GM18861 (cell line): ENCODE data around the gene TLE2.
A peak's percentile ranks its signal among the peaks of the same experiment; 100 is the strongest.
"Not testable (repeated sequence)": the region's sequence is repeated elsewhere in the genome, so short reads cannot be mapped to it uniquely, and the experiment has no call there.

Experiments
- ATAC-seq: cut with Tn5 transposase; IDR thresholded peaks from one replicate; pipeline ENCODE4 v1.9.1; 2021; ENCODE audit not compliant: unreplicated experiment

The TLE2 gene

DNA sequence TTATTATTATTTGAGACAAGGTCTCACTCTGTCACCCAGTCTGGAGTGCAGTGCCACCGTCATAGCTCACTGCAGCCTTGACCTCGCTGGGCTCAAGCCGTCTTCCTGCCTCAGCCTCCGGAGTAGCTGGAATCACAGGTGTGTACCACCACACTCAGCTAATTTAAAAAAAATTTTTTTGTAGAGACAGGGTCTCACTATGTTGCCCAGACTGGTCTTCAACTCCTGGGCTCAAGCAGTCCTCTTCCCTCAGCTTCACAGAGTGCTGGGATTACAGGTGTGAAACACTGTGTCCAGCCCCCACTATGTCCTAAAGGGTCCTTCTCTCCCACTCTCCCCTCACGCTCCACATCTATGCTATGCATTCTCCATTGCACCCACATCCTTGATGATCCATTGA lies 9.1 kb upstream of the TLE2 start:
- ATAC-seq, result no peak

- ATAC-seq, result not testable (repeated sequence)
These were observed 8.0 kb upstream of the TLE2 start for GRCh38 chr19:3036977-3037544.

DNA sequence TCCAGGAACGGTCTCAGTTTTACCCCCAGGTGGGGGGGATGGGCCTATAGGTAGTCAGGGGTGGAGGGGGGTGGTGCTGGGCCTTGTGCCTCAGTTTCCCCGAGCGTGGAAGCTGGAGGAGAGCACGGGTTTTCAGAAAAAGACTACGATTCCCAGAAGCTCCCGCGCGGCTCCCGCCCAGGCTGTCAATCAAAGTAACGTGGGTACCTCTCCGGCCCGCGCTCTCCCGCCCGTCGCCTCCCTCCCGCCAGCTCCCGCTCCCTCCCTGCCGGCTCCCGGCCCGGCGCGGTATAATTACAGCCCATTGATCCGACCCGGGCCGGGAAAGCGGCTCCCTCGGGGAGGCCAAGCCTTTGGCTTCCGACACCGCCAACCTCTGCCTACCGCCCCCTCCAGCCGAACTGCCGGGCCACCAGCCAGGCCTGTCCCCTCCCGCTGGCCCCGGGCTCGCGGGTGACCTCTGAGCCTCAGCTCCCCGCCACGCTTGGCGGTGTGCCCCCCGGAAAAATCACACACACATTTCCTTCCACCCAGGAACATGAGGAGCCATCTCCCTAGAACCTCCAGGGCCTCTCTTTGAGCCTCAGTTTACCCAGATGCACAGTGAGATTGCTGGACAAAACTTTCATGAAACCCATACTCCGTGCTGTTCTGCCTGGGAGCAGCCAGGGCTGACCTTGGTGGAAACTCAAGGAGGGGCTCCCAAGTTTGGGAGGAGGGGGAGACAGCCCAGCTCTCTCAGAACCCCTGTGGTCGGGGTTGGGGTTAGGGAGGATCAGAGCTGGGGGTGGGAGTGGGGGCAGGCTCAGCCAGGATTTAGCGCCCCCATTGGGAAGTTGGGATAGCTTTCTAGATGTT lies 7.3 kb upstream of the TLE2 start:
- ATAC-seq, result peak; percentile 35

DNA sequence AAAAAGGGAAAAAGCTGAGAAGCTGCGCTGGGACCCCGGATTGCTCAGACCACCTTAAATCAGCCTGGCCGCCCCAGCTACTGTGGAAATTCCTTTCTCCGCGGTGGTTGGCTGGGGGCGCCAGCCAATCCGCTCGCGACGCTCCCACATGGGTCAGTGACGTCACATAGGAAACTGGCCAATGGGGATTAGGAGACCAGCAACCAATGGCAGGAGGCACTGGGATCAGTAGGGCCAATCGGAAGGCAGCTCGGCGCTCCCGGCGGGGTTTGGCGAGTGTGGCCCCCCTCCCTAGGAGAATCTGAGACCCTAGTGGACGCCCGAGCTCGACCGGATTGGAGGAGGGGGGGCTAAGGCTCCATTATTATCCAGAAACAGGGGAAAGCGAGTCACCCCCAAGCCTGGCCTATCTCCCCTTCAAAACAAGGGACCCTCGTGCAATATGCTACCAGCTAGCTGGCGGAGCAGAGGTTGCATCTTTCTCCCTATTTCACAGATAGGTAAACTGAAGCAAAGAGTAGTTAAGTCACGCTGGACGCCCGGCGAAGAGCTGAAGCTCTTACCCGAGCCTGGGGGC lies 6.5 kb upstream of the TLE2 start:
- ATAC-seq, result peak; percentile 77

GRCh38 chr19:3034656-3035541 lies 5.8 kb upstream of the TLE2 start:
- no peak for ATAC-seq

GRCh38 chr19:3034406-3034655 lies 5.3 kb upstream of the TLE2 start:
- ATAC-seq, result no peak

- ATAC-seq, result no peak
These were observed 4.7 kb upstream of the TLE2 start for GRCh38 chr19:3033595-3034405.

DNA sequence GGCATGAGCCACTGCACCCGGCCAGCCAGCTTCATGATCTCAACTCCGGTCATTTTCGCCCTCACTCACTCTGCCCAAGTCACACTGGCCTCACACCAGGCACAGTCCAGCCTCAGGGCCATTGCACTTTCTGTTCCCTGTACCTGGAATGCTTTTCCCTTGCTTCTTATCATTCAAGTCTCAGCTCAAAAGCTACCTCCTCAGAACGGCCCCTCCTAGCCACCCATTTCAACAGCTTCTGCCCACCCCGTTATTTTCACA lies 2.5 kb upstream of the TLE2 start:
- no peak for ATAC-seq

- no peak for ATAC-seq
These were observed 595 bp downstream of the TLE2 start for GRCh38 chr19:3028305-3029064.

GRCh38 chr19:3027981-3028304 lies 1.1 kb downstream of the TLE2 start:
- no peak for ATAC-seq

GRCh38 chr19:3027292-3027691 lies 1.8 kb downstream of the TLE2 start:
- no peak for ATAC-seq

DNA sequence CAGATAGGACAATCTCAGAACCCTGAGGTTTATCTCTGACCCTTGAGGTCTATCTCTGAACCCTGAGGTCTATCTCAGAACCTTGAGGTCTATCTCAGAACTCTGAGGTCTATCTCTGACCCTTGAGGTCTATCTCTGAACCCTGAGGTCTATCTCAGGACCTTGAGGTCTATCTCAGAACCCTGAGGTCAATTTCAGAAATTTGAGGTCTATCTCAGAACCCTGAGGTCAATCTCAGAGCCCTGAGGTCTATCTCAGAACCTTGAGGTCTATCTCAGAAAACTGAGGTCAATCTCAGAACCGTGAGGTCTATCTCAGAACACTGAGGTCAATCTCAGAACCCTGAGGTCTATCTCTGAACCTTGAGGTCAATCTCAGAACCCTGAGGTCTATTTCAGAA lies 2.3 kb downstream of the TLE2 start:
- no peak for ATAC-seq

GRCh38 chr19:3025549-3025886 lies 3.6 kb downstream of the TLE2 start:
- no peak for ATAC-seq

GRCh38 chr19:3024870-3025548 lies 4.1 kb downstream of the TLE2 start:
- no peak for ATAC-seq

DNA sequence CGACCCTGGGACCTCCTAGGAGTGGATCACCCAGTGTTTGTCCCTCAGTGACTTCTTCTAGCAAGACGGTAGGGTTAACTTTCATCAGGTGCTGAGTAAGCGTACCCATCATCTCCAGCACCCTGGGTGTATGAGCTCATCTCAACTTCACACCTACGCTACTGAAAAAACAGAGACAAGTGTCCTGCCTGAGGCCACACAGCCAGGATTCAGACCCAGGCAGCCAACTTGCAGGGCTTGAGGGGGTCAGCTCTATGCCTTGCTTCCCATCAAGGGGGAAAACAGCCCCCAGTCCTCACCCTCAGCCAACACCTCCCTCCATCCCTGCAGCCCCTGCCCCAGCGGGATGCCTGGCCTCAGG lies 4.6 kb downstream of the TLE2 start:
- no peak for ATAC-seq

- no peak for ATAC-seq
These were observed 8.6 kb downstream of the TLE2 start for GRCh38 chr19:3020321-3020960.

GRCh38 chr19:3019211-3019854 lies 9.7 kb downstream of the TLE2 start:
- no peak for ATAC-seq

DNA sequence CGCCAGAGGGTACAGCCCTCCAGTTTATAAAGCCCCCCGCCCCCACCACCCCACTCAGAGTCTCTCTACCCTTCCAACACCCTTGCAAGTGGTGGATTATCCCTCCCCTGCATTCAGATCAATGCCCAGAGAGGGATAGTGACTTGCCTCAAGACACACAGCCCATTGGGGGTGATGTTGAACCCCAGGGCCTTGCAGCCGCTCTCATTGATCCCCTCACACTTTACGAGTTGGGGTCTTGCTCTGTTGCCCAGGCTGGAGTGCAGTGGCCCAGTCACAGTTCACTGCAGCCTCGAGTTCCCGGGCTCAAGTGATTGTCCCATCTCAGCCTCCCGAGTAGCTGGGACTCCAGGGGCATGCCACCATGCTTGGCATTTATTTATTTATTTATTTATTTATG lies 11.2 kb downstream of the TLE2 start:
- ATAC-seq, result no peak
